ENCODE measurements around the gene PRDM8.

PRDM8 gene

GRCh38 chr4:80219301-80220025, 22.2 kb downstream of the PRDM8 start:
- Histone ChIP-seq H3K9me3 (ENCODE audit: low read depth, low read length) (no peaks in the 10 kb centered on the region), H3K27ac (no peak overlapping the region), H3K36me3 (ENCODE audit: insufficient read depth, low read length) (no peaks in the 10 kb centered on the region), H3K9ac (ENCODE audit: insufficient read length) (no peak overlapping the region), H3K4me3 (no peak overlapping the region)
- DNase-seq (ENCODE audit: low read depth, low spot score): no peak
- TF ChIP-seq POLR2AphosphoS5 (IDR thresholded peaks at IDR 0.05; ENCODE audit: borderline replicate concordance, low read depth, low read length): no peak
- TF ChIP-seq EZH2 (IDR thresholded peaks at IDR 0.05): no peak
- TF ChIP-seq FOXP2 (optimal IDR thresholded peaks at IDR 0.05; ENCODE audit: control extremely low read depth, extremely low read length, insufficient read depth): no peak

GRCh38 chr4:80220711-80221110, 23.4 kb downstream of the PRDM8 start:
- Histone ChIP-seq H3K4me3 (no peak overlapping the region), H3K36me3 (ENCODE audit: insufficient read depth, low read length) (no peaks in the 10 kb centered on the region), H3K9me3 (ENCODE audit: low read depth, low read length) (no peaks in the 10 kb centered on the region), H3K9ac (ENCODE audit: insufficient read length) (peak overlapping the region; percentile 25), H3K27ac (no peak overlapping the region)
- TF ChIP-seq FOXP2 (optimal IDR thresholded peaks at IDR 0.05; ENCODE audit: control extremely low read depth, extremely low read length, insufficient read depth) (no peak), EZH2 (IDR thresholded peaks at IDR 0.05) (no peak), POLR2AphosphoS5 (IDR thresholded peaks at IDR 0.05; ENCODE audit: borderline replicate concordance, low read depth, low read length) (no peak)
- no peak for DNase-seq (ENCODE audit: low read depth, low spot score)

GRCh38 chr4:80221161-80221560, 23.9 kb downstream of the PRDM8 start:
- Histone ChIP-seq H3K9ac (ENCODE audit: insufficient read length) (no peak overlapping the region), H3K36me3 (ENCODE audit: insufficient read depth, low read length) (no peaks in the 10 kb centered on the region), H3K9me3 (ENCODE audit: low read depth, low read length) (no peaks in the 10 kb centered on the region), H3K27ac (no peak overlapping the region), H3K4me3 (no peak overlapping the region)
- no peak for DNase-seq (ENCODE audit: low read depth, low spot score)
- TF ChIP-seq FOXP2 (optimal IDR thresholded peaks at IDR 0.05; ENCODE audit: control extremely low read depth, extremely low read length, insufficient read depth) (no peak), POLR2AphosphoS5 (IDR thresholded peaks at IDR 0.05; ENCODE audit: borderline replicate concordance, low read depth, low read length) (no peak), EZH2 (IDR thresholded peaks at IDR 0.05) (no peak)

- H3K36me3 ChIP-seq (ENCODE audit: insufficient read depth, low read length): no peaks in the 10 kb centered on the region
- DNase-seq (ENCODE audit: low read depth, low spot score): no peak
- no peaks in the 10 kb centered on the region for H3K9me3 ChIP-seq (ENCODE audit: low read depth, low read length)
- H3K9ac ChIP-seq (ENCODE audit: insufficient read length): no peak overlapping the region
- TF ChIP-seq EZH2 (IDR thresholded peaks at IDR 0.05) (no peak), POLR2AphosphoS5 (IDR thresholded peaks at IDR 0.05; ENCODE audit: borderline replicate concordance, low read depth, low read length) (no peak), FOXP2 (optimal IDR thresholded peaks at IDR 0.05; ENCODE audit: control extremely low read depth, extremely low read length, insufficient read depth) (no peak)
- no peak overlapping the region for H3K4me3 ChIP-seq
- H3K27ac ChIP-seq: no peak overlapping the region
Observed at GRCh38 chr4:80225595-80225994, 28.3 kb downstream of the PRDM8 start.

- TF ChIP-seq EZH2 (IDR thresholded peaks at IDR 0.05): no peak
- TF ChIP-seq FOXP2 (optimal IDR thresholded peaks at IDR 0.05; ENCODE audit: control extremely low read depth, extremely low read length, insufficient read depth): no peak
- TF ChIP-seq POLR2AphosphoS5 (IDR thresholded peaks at IDR 0.05; ENCODE audit: borderline replicate concordance, low read depth, low read length): no peak
- H3K9me3 ChIP-seq (ENCODE audit: low read depth, low read length): no peaks in the 10 kb centered on the region
- DNase-seq (ENCODE audit: low read depth, low spot score): no peak
- H3K4me3 ChIP-seq: no peak overlapping the region
- H3K27ac ChIP-seq: no peak overlapping the region
- no peak overlapping the region for H3K9ac ChIP-seq (ENCODE audit: insufficient read length)
- H3K36me3 ChIP-seq (ENCODE audit: insufficient read depth, low read length): no peaks in the 10 kb centered on the region
Observed at GRCh38 chr4:80226094-80226493, 28.8 kb downstream of the PRDM8 start.

- no peak for TF ChIP-seq POLR2AphosphoS5 (IDR thresholded peaks at IDR 0.05; ENCODE audit: borderline replicate concordance, low read depth, low read length)
- TF ChIP-seq EZH2 (IDR thresholded peaks at IDR 0.05): no peak
- no peak for TF ChIP-seq FOXP2 (optimal IDR thresholded peaks at IDR 0.05; ENCODE audit: control extremely low read depth, extremely low read length, insufficient read depth)
- Histone ChIP-seq H3K27ac (no peak overlapping the region), H3K36me3 (ENCODE audit: insufficient read depth, low read length) (no peaks in the 10 kb centered on the region), H3K9me3 (ENCODE audit: low read depth, low read length) (no peaks in the 10 kb centered on the region), H3K9ac (ENCODE audit: insufficient read length) (no peak overlapping the region), H3K4me3 (no peak overlapping the region)
- DNase-seq (ENCODE audit: low read depth, low spot score): no peak
Observed at GRCh38 chr4:80228460-80228859, 31.2 kb downstream of the PRDM8 start.

- DNase-seq (ENCODE audit: low read depth, low spot score): no peak
- Histone ChIP-seq H3K9ac (ENCODE audit: insufficient read length) (no peak overlapping the region), H3K27ac (no peak overlapping the region), H3K36me3 (ENCODE audit: insufficient read depth, low read length) (no peaks in the 10 kb centered on the region), H3K4me3 (no peak overlapping the region), H3K9me3 (ENCODE audit: low read depth, low read length) (no peaks in the 10 kb centered on the region)
- TF ChIP-seq FOXP2 (optimal IDR thresholded peaks at IDR 0.05; ENCODE audit: control extremely low read depth, extremely low read length, insufficient read depth) (no peak), POLR2AphosphoS5 (IDR thresholded peaks at IDR 0.05; ENCODE audit: borderline replicate concordance, low read depth, low read length) (no peak), EZH2 (IDR thresholded peaks at IDR 0.05) (no peak)
Observed at GRCh38 chr4:80229128-80229527, 31.8 kb downstream of the PRDM8 start.

GRCh38 chr4:80229590-80229989, 32.3 kb downstream of the PRDM8 start:
- Histone ChIP-seq H3K9ac (ENCODE audit: insufficient read length) (no peak overlapping the region), H3K4me3 (no peak overlapping the region), H3K36me3 (ENCODE audit: insufficient read depth, low read length) (no peaks in the 10 kb centered on the region), H3K27ac (no peak overlapping the region), H3K9me3 (ENCODE audit: low read depth, low read length) (no peaks in the 10 kb centered on the region)
- no peak for DNase-seq (ENCODE audit: low read depth, low spot score)
- TF ChIP-seq FOXP2 (optimal IDR thresholded peaks at IDR 0.05; ENCODE audit: control extremely low read depth, extremely low read length, insufficient read depth): no peak
- TF ChIP-seq EZH2 (IDR thresholded peaks at IDR 0.05): no peak
- no peak for TF ChIP-seq POLR2AphosphoS5 (IDR thresholded peaks at IDR 0.05; ENCODE audit: borderline replicate concordance, low read depth, low read length)

- Histone ChIP-seq H3K9me3 (ENCODE audit: low read depth, low read length) (no peaks in the 10 kb centered on the region), H3K9ac (ENCODE audit: insufficient read length) (no peak overlapping the region), H3K36me3 (ENCODE audit: insufficient read depth, low read length) (no peaks in the 10 kb centered on the region), H3K4me3 (no peak overlapping the region), H3K27ac (no peak overlapping the region)
- no peak for DNase-seq (ENCODE audit: low read depth, low spot score)
- TF ChIP-seq FOXP2 (optimal IDR thresholded peaks at IDR 0.05; ENCODE audit: control extremely low read depth, extremely low read length, insufficient read depth) (no peak), POLR2AphosphoS5 (IDR thresholded peaks at IDR 0.05; ENCODE audit: borderline replicate concordance, low read depth, low read length) (no peak), EZH2 (IDR thresholded peaks at IDR 0.05) (no peak)
Observed at GRCh38 chr4:80231180-80231579, 33.9 kb downstream of the PRDM8 start.
